HG02642 (cell line): ENCODE measurements around the gene STMN3.
"Not testable (repeated sequence)": the region's sequence is repeated elsewhere in the genome, so short reads cannot be mapped to it uniquely, and the experiment has no call there.

ENCODE experiments used
- ATAC-seq: cut with Tn5 transposase; IDR thresholded peaks from one replicate; pipeline ENCODE4 v1.9.1; 2021; ENCODE audit warnings: mild to moderate bottlenecking; ENCODE audit not compliant: unreplicated experiment, poor library complexity

STMN3 gene

DNA sequence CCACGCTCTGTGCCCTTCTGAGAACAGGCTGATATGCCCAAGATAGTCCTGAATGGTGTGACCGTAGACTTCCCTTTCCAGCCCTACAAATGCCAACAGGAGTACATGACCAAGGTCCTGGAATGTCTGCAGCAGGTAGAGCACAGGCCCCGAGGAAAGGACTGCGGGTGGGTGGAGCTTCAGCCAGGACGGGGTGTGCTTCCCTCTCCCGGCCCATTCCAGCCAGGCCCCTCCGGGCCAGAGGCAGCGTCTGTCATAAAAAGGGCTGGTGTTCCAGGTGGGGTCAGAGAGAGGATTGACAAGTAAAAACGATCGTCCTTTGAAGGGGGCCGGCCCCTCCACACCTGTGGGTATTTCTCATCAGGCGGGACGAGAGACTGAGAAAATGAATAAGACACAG is 6.1 kb upstream of the STMN3 start:
- ATAC-seq = no peak

- peak; percentile 25 for ATAC-seq
These were observed 5.5 kb upstream of the STMN3 start for GRCh38 chr20:63658749-63659187.

GRCh38 chr20:63657937-63658748 is 4.9 kb upstream of the STMN3 start, which contains the start of gene RTEL1:
TSS of gene RTEL1 (plus strand) at chr20:63658312. CDS start at chr20:63659403, 1,091 bp downstream.
- peak; percentile 90 for ATAC-seq

- ATAC-seq = no peak
These were observed 4.2 kb upstream of the STMN3 start for GRCh38 chr20:63657260-63657936.

GRCh38 chr20:63656451-63656850 is 3.2 kb upstream of the STMN3 start:
- ATAC-seq = no peak

DNA sequence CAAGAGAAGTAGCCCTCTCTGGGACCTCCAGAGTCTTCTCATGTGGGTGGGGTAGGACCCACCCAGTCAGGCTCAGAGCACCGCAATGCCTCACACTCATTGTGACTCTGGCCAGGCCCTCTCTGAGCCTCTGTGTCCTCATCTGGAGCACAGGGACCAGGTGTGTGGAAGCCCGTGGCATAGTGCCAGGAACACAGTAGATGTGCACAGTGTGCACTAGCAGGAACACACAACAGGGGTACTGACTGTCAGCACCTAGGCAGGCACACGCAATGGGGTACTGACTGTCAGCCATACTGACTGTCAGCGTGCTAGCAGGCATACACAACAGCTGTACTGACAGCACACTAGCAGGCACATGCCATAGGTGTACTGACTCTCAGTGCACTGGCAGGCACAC is 2.0 kb upstream of the STMN3 start:
- no peak for ATAC-seq

DNA sequence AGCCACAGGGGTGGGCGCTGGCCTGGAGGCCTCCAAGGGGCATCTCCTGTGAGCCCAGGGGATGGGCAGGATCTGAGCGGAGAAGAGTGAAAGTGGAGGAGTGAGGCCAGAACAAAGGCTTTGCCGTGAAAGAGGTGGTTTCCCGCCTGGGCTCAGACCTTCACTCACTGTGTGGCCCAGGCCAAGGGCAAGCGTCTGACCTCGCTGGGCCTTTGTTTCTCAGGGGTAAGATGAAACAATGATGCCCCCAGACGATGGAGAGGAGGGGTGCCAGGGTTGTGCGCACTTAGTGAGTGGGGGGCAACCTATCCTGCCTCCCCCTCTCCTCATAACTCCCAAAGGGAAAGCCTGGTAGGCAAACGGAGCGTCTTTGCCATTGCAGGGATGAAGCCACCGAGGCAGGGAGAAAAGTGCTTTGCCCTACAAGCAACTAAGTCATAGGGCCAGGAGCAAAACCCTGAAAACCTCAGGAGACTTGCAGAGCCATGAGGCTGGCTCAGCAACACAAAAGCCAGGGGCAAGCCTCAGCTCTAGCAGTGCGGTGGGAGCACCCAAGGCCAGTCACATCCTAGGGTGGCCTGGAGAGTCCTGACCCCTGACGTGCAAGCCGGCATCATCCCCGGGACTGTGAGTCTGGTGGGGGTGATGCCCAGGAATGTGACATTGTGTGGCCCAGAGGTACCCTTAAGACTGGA is 897 bp upstream of the STMN3 start:
- ATAC-seq = no peak

- ATAC-seq = no peak
These were observed 838 bp downstream of the STMN3 start for GRCh38 chr20:63652192-63652980.

DNA sequence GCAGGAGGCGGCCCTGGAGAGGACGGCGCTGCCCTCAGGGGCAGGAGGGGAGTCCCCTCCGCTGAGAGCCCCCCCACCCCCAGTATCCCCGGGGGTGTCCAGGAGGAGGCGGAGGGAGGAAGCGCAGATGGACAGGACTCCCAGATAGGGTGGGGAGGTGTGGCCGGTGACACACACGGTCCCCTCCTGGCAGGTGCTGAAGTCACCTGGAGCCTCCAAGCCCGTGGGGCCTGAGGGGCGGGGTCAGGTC is 1.4 kb downstream of the STMN3 start:
- no peak for ATAC-seq

GRCh38 chr20:63650486-63650885 is 2.7 kb downstream of the STMN3 start:
- not testable (repeated sequence) for ATAC-seq

- no peak for ATAC-seq
These were observed 4.2 kb downstream of the STMN3 start for GRCh38 chr20:63648895-63649589.

- ATAC-seq = no peak
These were observed 5.0 kb downstream of the STMN3 start for GRCh38 chr20:63648190-63648589.

DNA sequence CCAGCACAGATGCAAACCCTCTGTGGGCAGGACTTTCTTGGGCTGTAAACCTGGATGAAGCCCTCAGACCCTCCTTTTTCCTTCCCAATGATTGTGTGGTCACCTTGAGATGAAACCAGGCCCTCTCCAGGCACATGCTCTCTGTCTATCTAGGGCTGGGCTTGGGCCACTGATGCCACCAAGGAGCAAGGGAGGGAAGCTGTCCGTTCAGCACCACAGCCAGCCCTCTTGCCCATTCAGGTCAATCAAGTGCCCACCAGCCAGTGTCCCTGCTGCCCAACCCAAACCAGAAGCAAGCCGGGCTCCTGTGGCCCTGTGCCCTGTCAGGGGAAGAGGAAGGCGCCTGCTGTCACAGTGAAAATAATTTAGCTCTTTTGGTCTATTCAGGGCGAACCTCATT is 8.0 kb downstream of the STMN3 start:
- ATAC-seq = no peak

DNA sequence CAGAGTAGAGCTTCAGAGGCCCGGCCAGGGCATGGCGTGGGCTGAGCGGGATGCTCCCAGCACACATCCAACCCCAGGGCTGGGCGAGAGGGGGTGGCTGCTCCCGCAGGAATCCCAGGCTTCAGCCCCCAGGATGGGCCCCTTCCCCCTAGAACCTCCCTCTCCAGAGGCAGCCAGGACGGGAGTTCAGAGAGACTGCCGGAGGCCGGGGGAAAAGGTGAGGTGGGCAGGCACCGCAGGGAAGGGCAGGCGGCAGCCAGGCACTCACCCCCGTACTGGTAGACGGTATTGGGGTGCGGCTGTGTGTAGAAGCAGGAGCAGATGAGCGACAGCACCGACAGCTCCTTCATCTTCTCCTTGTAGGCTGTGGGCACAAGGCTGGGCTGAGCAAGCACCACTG is 9.3 kb downstream of the STMN3 start:
- no peak for ATAC-seq

DNA sequence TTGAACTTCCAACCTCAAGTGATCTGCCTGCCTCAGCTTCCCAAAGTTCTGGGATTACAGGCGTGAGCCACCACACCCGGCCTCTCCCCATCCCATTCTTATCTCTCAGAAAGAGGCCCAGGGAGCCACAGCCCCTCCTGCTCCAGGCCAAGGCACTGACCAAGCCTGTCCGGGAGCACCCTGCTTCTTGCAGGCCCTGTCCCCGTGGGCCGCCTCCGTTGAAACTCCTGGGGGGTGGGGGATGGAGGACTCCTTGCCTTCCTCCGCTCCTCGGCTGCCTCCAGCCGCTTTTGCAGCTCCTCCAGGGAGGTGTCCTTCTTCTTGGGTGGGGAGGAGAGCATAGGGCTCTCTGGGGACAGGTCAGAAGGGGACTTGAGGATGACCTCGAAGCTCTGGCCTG is 9.7 kb downstream of the STMN3 start:
- no peak for ATAC-seq

DNA sequence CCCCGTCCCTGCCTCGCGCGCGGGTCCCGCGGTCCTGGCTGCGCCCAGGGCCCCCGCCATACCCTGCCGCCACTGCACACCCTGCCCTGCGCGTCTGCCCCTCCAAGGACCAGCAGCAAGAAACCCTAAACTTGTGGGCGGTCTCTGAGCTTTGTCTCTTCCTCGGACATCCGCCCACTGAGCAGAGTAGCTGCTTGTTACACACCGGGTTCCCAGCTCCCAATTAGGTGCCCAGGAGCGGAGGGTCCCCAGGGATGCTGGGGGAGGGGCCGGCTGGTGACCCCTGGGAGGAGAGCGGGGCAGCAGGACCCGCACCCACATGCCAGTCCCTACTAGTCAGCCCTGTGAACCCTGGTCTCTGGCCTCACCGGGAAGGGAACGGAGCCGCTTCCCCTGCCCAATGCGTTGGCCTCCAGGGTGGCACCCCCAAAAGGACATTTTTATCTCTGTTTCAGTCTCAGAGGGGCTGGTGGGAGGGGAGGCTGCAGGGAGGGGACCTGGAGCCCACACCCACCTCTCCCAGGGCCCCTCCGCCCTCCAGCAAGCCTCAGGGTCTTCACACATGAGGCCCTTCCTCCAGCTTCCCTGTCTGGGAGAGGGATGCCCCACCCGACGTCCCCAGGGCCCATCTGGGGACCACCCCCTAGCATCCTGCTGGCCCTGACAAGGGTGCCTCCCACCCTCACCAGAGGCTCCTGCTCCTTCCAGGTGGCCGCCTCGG is 10.5 kb downstream of the STMN3 start:
- no peak for ATAC-seq

- ATAC-seq = peak; percentile 62
These were observed 11.3 kb downstream of the STMN3 start for GRCh38 chr20:63641792-63642523.

DNA sequence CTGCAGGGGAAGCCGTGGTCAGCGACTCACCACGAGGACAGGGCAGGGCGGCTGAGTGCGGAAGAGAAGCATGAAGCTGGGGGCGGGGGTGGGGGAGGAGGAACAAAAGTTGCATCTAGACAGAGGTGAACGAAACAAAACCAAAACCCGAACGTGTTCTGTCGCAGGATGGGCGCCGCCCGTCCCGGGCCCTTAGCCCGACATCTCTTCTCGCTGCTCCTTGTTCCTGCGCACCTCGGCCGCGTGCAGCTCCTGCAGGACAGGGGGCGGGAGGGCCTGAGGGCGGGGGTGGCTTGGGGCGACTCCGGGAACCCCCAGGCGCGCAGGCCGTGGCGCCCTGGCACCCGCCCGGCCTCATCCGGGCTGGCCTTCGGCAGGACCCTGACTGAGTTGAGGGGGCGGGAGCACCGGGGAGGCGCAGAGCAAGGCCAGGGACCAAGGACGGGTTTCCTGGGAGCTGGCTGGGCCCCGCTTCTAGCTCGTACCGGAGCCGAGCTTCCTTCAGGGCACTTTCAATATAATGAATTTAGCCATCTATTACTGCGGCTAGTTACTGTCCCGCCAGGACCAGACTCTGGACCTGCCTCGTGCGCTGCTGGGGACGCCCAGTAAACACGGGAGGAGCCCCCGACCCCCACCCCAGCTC is 12.0 kb downstream of the STMN3 start:
- ATAC-seq = peak; percentile 36
